CD4-positive, alpha-beta T cell treated with Interferon gamma for 1 hour (primary cell): ENCODE results near the gene MTFMT.
A peak's percentile ranks its signal among the peaks of the same experiment; 100 is the strongest.
"Not testable (repeated sequence)": the region's sequence is repeated elsewhere in the genome, so short reads cannot be mapped to it uniquely, and the experiment has no call there.

Experiments
- DNase-seq: peaks from one replicate; pipeline ENCODE4 v3.0.0-alpha.2; 2020

MTFMT gene

DNA sequence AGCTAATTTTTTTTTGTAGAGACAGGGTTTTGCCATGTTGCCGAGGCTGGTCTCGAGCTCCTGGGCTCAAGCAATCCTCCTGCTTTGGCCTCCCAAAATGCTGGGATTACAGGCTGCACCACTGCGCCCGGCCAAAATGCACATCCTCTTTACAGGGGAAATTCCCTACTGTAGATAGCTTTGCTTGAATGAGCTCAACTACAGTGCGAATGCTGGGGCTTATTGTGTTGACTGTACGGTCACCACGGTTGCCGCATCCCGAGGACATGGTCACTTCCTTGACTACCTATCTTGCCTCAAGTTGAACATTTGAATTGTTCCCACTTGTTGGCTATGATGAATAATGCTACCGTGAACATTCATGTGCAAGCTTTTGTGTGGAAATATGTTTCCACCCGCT, 5.3 kb upstream of the MTFMT start:
- no peak for DNase-seq

DNA sequence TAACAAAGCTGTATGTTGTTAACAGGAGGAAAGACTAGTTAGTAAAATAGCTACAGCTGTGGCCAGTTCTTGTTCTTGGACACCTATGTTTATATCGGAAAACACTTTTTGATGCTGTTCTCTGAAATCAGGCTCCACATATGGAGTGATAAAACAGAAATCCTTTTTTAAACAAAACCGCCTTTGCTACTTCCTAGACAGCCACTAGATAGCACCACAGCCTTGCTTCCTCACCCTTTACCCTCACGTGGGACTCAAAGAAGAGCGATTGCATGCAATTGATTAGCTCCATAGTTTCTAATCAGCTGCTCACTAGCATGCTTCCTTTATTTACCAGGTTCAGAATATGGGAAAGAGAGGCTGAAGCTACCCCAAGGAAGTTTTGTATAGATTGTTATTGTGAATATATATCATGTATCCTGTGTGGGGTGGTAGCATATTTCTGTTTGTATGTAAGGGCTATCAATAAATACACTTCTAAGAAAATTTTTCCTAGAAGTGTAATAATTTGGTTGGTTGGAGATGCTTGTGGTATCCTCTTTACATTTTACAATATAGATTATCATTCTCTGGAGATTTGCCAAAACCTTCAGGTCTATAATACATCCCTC, 4.3 kb upstream of the MTFMT start:
- DNase-seq = no peak

DNA sequence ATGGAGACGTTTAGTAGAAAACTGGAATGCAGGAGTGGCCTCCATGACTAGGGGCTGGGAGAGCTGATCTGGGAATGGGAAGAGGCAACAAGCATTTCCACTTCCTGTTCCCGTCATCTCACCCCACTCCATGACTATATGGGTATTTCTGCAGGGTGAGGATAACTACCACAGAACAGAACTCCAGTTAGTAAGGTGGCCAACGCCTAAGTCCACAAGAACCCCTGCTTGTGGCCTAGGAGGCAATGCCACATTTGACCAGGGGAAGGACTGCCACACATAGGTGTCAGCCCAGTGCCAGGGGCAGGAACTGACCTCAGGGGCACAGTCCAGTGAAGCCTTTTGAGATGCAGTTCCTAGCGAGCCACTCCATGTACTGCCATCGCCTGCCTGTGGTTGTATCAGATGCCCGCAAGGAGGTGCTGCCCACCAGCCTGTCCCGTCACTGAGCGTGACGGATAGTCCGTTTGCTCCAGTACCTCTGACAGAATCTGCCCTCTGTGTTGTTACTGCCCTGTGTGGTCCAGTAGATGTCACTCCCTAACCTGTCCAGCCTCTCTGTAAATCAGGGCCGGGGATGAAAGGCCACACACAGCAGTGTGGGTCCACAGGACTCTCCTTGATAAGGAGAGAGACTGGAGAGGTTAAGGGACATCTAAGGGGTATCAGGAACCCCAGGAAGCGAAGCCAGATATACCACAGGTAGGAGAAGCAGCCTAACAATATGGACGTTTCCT, 3.5 kb upstream of the MTFMT start:
- DNase-seq = peak; percentile 33

DNA sequence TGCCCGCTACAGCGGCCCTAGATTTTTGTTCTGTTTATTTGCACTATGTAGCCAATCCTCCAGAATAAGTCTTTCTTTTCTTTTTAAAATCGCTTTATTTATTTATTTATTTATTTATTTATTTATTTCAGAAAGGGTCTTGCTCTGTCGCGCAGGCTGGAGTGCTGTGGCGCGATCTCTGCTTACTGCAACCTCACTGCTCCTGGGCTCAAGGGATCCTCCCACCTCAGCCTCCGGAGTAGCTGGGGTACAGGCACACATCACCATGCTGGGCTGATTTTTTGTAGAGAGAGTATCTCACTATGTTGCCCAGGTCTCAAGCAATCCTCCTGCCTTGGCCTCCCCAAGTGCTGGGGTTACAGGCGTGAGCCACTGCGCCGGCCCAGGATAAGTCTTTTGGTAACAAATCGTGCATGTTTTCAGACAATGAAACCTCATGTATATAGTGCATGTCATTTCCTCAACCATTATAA, 333 bp upstream of the MTFMT start:
- DNase-seq = no peak

DNA sequence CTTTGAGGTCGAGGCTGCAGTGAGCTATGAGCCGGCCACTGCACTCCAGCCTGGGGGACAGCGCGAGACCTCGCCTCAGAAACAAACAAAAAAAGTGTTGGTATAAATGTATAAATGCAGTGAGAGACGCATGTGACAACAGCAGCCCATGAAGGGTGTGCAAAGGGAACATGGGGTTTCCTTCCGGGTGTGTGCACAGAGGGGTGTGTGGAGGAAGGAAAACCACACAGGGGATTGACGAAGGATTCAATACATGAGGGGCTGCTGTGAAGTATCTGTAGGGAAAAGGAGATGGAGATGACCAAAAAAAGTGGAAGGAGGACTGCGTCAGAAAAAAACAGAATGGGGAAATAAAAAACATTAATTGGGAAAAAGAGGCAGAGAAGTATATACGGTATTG, 1.1 kb downstream of the MTFMT start:
- no peak for DNase-seq

DNA sequence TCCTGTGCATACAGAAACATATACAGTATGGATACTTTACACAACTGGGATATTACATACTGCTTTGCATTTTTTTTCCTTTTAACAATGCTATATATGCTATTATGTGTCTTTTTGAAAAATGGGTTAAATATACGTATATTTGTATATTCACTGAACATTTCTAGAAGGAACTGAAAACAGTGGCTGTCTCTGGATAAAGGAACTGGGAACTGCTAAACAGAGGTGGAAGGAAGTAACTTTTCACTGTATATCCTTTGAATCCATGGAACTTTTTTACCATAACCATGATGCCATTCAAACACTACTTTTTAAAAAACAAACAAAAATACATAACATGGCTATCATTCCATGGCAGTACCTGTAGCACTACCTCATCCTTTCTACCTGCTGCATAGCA, 1.8 kb downstream of the MTFMT start:
- DNase-seq = no peak

DNA sequence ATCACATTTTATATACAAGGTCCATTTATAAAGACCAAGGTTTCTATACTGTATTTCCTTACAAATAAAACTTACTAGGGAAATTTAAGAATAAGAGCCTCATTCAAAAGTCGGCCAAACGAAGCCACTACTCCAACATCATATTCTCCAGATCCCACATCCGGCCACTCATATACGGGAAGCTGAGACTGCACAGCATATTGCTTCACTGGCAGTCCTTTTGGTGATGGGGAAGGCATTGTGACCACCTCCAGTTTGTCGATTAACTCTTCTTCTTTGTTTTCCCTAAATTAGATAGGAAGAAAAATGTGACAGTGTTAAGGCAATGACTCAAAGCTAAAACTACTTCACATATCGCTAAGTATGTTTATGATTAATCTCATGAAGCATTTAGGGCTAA, 2.7 kb downstream of the MTFMT start:
- no peak for DNase-seq

DNA sequence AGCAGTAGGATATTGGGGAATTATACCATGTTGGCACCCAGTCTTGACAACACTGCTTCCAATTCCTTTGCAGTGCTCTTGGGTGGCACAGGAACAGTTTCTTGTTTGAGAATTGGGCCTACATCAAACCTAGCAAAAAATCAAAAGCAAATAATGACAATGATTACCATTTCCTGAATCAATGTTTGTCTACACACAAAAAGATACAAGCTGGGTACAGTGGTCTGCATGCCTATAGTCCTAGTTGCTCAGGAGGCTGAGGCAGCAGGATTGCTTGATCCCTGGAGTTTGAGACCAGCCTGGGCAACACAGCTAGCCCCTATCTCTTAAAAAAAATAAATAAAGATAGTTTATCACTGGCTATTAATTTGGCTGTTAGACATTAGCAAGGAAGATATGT, 8.0 kb downstream of the MTFMT start:
- DNase-seq = no peak

DNA sequence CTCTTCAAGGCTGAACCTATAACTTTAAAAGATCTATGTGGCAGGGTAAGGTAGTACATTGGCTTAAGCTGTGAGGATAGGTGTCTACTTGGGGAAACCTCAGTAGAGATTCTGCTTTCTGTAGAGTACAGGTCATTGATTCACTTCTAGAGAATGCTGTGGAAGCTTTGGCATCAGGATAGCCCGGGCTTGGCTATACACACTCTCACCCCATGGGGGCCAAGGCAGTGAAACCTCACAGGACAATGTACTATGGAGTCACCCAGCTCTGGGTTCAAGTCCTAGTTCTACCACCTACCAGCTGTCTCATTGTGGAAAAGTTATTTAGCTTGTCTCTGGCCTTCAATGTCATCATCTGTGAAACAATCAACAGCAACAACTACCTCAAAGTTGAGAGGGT, 9.0 kb downstream of the MTFMT start:
- no peak for DNase-seq

DNA sequence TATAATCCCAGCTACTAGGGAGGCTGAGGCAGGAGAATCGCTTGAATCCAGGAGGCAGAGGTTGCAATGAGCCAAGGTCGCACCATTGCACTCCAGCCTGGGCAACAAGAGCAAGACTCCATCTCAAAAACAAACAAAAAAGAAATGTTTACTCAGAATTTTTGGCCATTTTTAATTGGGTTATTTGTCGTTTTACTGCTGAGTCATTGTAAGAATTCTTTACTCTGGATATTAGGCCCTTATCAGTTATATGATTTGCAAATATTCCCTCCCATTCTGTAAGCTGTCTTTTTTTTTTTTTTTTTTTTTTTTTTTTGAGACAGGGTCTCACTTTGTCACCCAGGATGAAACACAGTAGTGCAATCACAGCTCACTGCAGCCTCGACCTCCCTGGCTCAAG, 18.2 kb downstream of the MTFMT start:
- DNase-seq = not testable (repeated sequence)

DNA sequence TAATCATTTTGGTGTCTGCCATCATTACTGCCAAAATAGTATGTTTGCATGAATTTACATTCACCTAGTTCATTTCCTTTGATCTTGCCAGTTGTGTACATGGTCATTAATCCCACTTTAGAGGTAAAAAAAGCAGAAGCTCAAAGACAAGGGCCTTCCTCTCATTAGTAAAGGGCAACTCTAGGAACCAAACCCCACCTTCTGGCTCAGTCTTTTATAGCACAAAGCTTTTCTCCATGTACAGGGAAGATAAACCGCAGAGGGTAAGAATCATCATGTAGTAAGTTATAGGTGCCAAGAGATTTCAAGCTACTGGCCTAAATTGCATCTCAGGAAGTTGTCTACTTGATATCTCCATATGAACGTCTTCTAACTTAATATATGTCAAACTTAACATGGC, 20.5 kb downstream of the MTFMT start:
- no peak for DNase-seq

DNA sequence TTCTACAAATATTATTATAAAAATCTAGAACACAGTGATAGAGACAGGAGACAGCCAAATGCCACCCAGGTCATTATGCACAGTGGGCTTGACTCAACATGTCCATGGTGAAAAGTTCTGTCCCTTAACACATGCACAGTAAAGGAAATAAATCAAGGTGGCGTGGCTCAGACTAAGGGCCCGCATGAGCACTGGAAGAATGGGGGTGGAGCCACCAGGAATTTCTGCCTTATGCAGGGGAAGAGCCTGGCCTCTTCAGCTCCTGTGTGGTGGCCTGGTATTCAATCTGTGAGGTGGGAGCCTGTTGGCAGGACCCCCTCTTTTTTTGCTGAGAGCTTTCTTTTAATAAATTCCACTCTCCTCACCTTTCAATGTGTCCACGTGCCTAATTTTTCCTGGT, 22.6 kb downstream of the MTFMT start:
- DNase-seq = no peak

DNA sequence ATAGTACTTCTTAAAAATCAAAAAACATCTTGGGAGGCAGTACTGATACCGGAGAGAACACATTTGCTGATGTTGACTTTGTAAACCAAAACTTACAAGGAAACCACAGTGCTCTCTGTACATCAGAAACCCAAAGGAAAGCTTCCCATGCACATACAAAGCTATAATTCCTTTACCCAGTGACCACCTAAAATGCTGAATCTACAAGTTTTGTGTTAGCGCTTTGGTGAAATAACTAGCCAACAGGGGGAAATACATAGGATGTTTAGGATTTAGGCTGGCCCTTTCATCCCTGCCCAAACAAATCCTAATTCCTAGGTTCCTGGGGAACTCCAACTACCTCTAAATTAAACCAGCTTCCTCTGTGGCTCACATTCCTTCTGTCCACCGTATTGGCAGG, 24.4 kb downstream of the MTFMT start:
- DNase-seq = no peak

DNA sequence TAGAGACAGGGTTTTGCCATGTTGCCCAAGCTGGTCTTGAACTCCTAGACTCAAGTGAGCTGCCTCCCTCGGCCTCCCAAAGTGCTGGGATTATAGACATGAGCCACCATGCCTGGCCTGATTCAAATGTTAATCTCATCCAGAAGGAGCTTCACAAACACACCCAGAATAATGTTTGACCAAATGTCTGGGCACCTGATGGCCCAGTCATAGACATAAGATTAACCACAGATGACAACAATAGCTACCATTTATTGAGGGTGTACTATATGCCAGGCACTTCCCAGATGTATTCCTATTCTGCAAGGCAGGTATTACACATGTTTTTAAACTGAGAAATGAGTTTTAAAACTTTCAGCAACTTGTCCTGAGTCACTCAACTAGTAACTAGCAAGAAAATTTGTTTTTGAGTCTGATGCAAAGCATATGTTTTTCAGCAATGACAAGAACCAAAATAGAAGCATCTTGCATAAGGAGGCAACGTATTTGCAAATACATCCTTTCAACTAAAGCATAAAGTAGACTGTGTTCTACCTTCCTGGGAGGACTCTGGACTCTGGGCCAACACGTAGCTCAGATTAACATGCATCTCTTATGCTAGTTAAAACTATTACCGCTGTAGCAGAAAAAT, 31.6 kb downstream of the MTFMT start:
- no peak for DNase-seq

DNA sequence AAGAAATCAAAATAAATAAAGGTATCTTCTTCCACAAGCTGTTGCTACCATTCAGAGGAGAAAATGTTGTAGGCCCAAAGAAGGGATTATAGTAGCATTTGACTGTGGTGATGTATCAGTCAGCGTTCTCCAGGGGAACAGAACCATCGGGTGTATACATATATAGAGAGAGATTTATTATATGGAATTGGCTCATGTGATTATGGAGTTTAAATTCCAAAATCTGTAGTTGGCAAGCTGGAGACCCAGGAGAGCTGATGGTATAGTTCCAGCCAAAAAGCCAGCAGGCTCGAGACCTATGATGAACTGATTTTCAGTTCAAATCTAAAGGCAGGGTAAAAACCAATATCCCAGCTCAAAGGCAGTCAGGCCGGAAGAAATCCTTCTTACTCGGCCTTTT, 32.4 kb downstream of the MTFMT start:
- DNase-seq = no peak

DNA sequence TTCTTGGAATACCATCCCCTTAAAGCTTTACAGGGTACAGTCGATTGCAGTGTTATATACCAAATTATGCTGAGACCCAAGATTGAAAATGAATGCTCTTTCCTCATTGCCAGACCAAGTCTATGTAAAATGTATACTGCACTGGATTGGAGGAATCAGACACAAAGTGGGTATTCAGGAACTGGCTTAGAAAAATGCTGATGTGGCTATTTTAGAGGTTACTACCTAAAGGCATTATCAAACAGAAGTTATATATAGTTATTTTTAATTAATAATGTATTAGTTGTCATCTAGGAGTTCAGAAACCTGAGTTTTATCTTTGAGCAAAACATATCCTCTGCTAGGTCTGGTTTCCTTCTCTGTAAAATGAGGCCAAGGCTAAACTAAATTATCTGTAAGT, 36.1 kb downstream of the MTFMT start:
- DNase-seq = no peak

DNA sequence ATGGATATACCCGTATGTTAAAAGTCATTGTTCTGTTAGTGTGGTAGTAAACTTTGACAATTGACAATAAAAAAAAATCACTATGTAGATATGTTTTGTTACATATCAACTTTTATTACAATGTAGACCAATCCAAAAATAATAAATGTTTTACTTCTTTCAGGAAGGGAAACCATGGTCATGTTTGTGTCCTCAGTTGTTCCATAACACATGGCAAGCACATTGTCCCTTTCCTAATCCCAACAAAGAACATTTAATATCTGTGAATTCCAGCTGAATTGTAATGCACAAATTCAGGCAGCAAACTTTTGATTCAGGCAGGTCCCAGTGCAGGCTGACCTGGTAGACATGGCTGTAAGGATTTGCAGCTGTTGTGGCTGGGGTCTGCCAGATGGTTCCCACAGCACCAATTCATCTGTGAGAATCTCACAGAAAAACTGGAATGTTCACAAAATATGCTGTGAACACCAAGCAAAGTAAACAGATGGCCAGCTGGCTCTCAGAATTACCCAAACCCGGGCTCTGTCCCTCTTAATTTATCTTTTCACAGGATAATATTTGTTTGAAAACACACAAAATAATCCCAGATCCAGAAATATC, 37.8 kb downstream of the MTFMT start:
- DNase-seq = no peak

DNA sequence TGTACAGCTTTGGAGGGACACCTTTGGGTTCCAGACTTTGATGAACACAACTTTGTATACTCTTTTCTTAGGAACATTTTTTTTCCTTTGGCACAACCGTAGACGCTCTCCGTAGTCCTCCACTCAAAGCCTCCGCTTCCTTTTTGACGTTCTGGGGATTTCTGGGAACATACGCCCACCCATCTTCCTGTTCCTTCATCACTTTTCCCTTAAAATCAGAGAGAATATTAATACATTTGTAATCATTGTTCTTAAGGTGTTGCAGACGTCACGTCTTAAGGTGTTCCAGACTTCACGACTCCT, 39.3 kb downstream of the MTFMT start:
- DNase-seq = no peak

DNA sequence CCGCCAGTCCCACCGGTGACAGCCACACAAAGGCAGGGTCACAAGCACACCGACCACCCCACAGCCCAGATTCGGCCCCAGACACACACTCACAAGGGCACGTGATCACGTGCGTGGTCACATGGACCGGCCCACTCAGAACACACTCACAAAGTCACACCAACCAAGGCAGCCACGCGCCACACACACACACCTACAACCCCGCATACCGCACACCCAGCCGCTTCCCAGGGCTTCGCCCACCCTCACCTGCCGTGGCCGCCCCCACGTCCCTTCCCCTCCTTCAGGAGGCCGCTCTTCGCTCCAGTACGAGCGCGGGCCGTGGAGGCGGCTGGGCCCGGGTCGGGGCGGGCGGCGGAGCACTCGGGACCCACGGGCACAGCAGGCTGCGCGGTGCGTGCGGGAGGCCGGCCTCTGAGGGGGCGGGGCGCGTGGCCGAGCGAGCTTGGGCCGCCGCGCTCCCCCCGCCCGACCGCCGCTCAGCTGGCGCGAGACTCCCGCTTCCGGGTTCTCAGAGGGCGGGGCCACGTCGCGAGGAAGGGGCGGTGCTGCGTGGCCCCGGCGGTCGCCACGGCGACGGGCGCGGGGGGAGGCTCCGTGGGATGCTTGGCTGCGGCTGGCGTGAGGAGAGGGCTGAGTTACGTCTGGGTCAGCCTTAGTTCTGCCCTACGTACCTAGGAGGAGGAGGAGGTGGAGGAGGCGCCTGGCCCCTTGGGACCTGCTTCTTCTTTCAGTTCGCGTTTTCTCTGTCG, 39.8 kb downstream of the MTFMT start, which contains the start of gene SPG21:
TSS of gene SPG21 (minus strand) at position 499 of the 752 bp plus-strand sequence. CDS start 6,345 bp downstream, outside the sequence.
- DNase-seq = peak; percentile 92

DNA sequence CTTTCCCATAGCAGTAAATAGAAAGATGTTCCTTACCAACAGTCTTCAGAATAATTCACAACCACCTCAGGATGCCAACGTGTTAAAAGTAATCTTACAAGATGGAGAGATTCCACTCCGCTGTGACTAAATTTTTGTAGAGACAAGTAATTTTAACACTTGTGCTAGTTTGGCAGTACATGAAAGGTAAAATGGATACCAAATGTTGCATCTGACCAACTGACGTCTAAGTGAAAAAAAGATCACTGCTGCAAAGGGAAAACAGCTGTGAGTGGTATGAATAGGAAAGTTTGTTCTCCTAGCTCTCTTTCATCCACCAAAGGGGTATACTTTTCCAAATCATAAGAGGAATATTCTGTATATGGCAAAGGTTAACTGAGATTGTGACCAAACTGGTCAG, 42.3 kb downstream of the MTFMT start:
- no peak for DNase-seq

DNA sequence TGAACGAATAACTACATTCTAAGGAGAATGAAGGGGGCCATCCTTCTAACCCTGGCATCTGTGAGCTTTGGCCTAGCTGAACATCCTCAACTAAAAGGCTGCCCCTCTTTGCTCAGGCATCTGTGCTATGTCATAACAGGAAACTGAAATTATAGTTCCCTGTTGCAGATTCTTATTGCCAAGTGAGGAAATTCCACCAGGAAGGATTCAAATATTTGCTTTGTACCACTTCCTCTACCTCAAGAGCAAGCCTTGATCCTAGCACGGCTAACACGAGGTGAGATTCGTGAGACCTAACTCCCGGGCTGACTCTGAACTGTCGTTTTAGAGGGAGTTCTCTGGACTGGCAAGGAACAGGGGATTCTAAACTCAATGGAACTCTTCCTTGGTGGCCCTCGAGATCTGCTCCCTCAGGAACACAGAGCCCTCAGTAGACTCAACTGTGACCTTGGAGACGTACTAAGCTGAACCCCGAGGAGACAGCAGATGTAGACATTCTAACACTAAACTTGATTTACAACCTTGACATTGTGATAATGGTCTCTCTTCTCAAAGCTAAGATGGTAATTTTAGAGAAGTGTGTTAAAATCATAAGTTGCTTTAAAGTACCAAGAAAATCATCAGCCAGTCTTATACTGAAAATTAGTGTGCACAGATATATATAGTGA, 43.9 kb downstream of the MTFMT start:
- no peak for DNase-seq

DNA sequence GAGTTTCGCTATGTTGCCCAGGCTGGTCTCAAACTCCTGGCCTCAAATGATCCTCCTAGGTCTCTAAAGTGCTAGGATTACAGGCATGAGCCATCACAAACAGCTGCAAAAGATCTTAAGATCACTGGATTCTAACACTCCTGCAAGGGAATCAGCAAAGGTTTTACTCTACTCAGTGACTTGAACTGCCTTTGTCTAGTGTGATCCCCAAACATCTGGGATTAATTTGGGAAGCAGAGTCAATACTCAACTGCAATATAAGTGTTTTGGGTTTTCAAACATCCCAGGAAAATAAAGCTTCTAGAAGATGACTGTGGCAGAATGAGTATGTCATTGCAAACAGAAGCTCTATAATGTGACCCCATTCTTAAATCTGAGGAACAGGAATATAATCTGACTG, 47.0 kb downstream of the MTFMT start:
- no peak for DNase-seq
